ENCODE measurements around the gene KRTAP2-4.

DNA sequence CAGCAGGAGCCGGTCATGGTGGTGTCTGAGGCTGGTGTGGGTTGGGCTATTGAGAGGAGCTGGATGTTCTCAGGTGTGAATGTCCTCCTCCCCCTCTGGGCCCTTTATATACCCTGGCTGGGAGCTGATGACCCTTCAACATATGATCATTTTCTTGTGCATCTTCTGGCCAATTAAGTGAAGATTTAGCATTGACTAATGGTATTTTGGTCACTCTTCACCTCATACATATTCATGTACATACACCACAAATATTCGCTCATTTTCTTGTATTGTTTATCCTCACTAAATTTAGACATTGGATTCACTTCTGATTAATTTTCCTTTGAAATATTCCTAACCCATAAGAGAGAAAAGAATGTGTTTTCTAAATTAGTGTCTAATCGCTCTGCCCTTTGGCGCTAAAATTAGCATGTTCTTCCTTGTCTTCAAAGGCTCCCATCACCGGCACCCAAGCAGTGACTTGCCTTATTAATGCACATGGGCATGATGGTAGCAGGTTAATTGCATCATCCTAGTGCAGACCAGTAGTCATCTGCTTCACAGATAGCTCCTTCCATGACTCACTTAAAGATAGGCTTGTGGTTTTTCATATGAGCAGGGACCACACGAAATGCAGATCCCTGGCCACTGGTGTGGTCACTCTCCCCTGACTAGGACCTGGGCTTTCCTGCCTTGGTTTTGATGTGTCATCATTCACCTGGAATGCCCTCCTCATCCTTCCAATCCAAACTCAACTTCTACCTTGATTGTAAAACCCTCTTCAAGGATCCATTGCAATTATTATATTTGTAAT lies at the start of gene KRTAP2-4:
- no peak for TF ChIP-seq POLR2AphosphoS5 (IDR thresholded peaks at IDR 0.05; ENCODE audit: low read depth, low read length)
- TF ChIP-seq, protein P1, sequence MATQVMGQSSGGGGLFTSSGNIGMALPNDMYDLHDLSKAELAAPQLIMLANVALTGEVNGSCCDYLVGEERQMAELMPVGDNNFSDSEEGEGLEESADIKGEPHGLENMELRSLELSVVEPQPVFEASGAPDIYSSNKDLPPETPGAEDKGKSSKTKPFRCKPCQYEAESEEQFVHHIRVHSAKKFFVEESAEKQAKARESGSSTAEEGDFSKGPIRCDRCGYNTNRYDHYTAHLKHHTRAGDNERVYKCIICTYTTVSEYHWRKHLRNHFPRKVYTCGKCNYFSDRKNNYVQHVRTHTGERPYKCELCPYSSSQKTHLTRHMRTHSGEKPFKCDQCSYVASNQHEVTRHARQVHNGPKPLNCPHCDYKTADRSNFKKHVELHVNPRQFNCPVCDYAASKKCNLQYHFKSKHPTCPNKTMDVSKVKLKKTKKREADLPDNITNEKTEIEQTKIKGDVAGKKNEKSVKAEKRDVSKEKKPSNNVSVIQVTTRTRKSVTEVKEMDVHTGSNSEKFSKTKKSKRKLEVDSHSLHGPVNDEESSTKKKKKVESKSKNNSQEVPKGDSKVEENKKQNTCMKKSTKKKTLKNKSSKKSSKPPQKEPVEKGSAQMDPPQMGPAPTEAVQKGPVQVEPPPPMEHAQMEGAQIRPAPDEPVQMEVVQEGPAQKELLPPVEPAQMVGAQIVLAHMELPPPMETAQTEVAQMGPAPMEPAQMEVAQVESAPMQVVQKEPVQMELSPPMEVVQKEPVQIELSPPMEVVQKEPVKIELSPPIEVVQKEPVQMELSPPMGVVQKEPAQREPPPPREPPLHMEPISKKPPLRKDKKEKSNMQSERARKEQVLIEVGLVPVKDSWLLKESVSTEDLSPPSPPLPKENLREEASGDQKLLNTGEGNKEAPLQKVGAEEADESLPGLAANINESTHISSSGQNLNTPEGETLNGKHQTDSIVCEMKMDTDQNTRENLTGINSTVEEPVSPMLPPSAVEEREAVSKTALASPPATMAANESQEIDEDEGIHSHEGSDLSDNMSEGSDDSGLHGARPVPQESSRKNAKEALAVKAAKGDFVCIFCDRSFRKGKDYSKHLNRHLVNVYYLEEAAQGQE (IDR thresholded peaks at IDR 0.05; ENCODE audit: insufficient read depth in 1 of 2, low read depth in 2 of 2, low read length in 2 of 2), result no peak

Measured in PFSK-1 (cell line).